Ovary (tissue), 9 donors: ENCODE measurements around the gene FAM83C. TPM values are rescaled to one million over a fixed set of nuclear protein-coding genes. Genes with fewer than 3 reads are reported as not detected.
A peak's percentile ranks its signal among the peaks of the same experiment; 100 is the strongest.

ENCODE experiments used
- DNase-seq, 5 donors: peaks; one replicate each; pipeline ENCODE4 v3.0.0-alpha.2; 2019 to 2020
- H3K27ac ChIP-seq, 2 donors: fragments of 200-600 bp; one replicate each; pipeline versions ENCODE4 v1.5.1 to v1.8.0; 2019 to 2022
- H3K27me3 ChIP-seq: fragments of 200-600 bp; one replicate; pipeline ENCODE4 v1.8.0; 2022
- H3K36me3 ChIP-seq: fragments of 200-600 bp; sonication (generic); one replicate; pipeline ENCODE4 v1.5.1; 2019
- H3K4me1 ChIP-seq: one replicate; pipeline ENCODE4 v1.8.1; 2013; ENCODE audit warnings: mild to moderate bottlenecking, moderate library complexity; ENCODE audit not compliant: insufficient read depth
- H3K4me3 ChIP-seq: fragments of 200-600 bp; sonication (generic); one replicate; pipeline ENCODE4 v1.5.1; 2017
- H3K9me3 ChIP-seq, 2 donors: fragments of 200-600 bp in 1 of 2; sonication (generic) in 1 of 2; one replicate each; pipeline versions ENCODE4 v1.5.1 to v1.8.1; 2013 to 2019; ENCODE audit warnings: mild to moderate bottlenecking in 1 of 2, moderate library complexity in 1 of 2
- EP300 ChIP-seq: sonication (generic); formaldehyde crosslinking; IDR thresholded peaks from one replicate; pipeline ENCODE4 v1.6.1; 2017; ENCODE audit warnings: antibody characterized with exemption
- POLR2A ChIP-seq: fragments of 450-650 bp; IDR thresholded peaks from one replicate; pipeline ENCODE4 v1.6.1; 2017; ENCODE audit warnings: antibody characterized with exemption, mild to moderate bottlenecking, moderate library complexity
- WGBS, 3 donors: extraction: QIAGEN DNeasy Blood & Tissue Kit in 1 of 3; methylation state at CpG; one replicate each; pipeline versions ENCODE4 v1.1.5 to v1.1.7; 2013 to 2017; 5-methylcytosine and 5-hydroxymethylcytosine counted together
- intact Hi-C, 4 donors: fragments of 100-400 bp; cut with DNase I; formaldehyde crosslinking; loops; one replicate each; pipeline versions ENCODE4 v1.11.0 to v1.15.1; 2022 to 2023
- polyA plus RNA-seq, 2 donors: library from polyadenylated mRNA; stranded (reverse); fragments of 200-250 nt in 1 of 2; fragments of 350-450 nt in 1 of 2; fragmentation: Illumina TruSeq in 1 of 2; extraction: RNeasy Lipid Tissue Mini Kit (QIAGEN cat#74804) in 1 of 2; gene quantifications; one replicate each; pipeline ENCODE4 v1.2.3, GENCODE V29; 2013 to 2014
- total RNA-seq, 7 donors: library from RNA; depleted of rRNA in 2 of 7; stranded (reverse); fragments of >200 nt in 2 of 7; fragmentation: NEBNext Ultra II Directional in 3 of 7; extraction: Animal tissue kit (Norgen Biotek cat#: 25700) in 3 of 7; gene quantifications; one replicate each; pipeline versions ENCODE4 v1.1.0 to v1.2.4, GENCODE V29; 2016 to 2023
- TF ChIP-seq, protein P1 (sequence below), 3 donors: fragments of 450-650 bp in 2 of 3; fragments of 200-600 bp in 1 of 3; IDR thresholded peaks; one replicate each; pipeline versions ENCODE4 v1.5.1 to v1.8.0; 2016 to 2022; ENCODE audit warnings: antibody characterized with exemption in 3 of 3, mild to moderate bottlenecking in 1 of 3
- donor health status: DM: no; HTN: no; CAD: no; lungs with moderate emphysema.
- donor health status: DM: no; HTN: no; CAD: no.
- donor health status: Bipolar disorder and iron deficiency.
- donor health status: DM: yes; HTN: yes; CAD: no.
- donor health status: DM: no; HTN: no; CAD: no.
- donor health status: DM: yes; HTN: yes; CAD: no.

FAM83C gene
- total and polyA plus RNA-seq, 9 donors = not detected

DNA sequence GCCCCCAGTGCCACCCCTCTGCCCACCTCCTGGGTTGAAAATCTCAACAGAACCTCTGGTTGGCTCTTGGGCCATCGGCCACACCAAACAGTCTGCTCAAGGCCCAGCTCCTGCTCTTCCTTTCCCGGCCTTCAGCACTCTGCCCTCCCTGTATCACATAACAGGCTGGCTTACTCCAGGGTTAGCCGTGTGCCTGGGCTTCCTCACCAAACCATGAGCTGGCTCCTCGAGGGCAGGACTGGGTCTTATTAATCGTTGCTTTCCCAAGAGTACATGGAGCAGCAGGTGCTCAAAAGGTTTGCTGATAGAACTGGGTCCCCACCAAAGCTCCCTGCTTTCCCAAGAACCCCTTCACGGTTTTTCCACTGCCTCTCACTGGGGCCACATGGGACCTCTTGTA lies 12.7 kb upstream of the FAM83C start:
- Histone ChIP-seq H3K27ac (no peak overlapping the region), H3K4me3 (no peak overlapping the region), H3K4me1 (no peaks in the 10 kb centered on the region), H3K9me3 (no peaks in the 10 kb centered on the region), H3K36me3 (no peaks in the 10 kb centered on the region), H3K27me3 (no peaks in the 10 kb centered on the region)
- DNase-seq = no peak
- 81 to 84% (median 84%) methylated on average over 6 of the region's 6 CpGs for WGBS, 3 donors
- intact Hi-C loops = loop anchor here (2.0 to 5.0 kb wide), 3 partner anchors 132 to 137 kb away; partner anchors contain the start of gene GDF5 (in 3 of the 4)
- TF ChIP-seq EP300 (no peak), POLR2A (no peak)
- TF ChIP-seq, protein P1, sequence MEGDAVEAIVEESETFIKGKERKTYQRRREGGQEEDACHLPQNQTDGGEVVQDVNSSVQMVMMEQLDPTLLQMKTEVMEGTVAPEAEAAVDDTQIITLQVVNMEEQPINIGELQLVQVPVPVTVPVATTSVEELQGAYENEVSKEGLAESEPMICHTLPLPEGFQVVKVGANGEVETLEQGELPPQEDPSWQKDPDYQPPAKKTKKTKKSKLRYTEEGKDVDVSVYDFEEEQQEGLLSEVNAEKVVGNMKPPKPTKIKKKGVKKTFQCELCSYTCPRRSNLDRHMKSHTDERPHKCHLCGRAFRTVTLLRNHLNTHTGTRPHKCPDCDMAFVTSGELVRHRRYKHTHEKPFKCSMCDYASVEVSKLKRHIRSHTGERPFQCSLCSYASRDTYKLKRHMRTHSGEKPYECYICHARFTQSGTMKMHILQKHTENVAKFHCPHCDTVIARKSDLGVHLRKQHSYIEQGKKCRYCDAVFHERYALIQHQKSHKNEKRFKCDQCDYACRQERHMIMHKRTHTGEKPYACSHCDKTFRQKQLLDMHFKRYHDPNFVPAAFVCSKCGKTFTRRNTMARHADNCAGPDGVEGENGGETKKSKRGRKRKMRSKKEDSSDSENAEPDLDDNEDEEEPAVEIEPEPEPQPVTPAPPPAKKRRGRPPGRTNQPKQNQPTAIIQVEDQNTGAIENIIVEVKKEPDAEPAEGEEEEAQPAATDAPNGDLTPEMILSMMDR (IDR thresholded peaks at IDR 0.05) = no peak

- TF ChIP-seq, protein P1 (IDR thresholded peaks at IDR 0.05) = peak; percentile 81 to 92 (median 85)
- TF ChIP-seq POLR2A = peak; percentile 20
- TF ChIP-seq EP300 = no peak
- intact Hi-C loops = loop anchor here (2.0 to 5.0 kb wide), 3 partner anchors 133 to 138 kb away; partner anchors contain the start of gene GDF5 (in 3 of the 4)
- Histone ChIP-seq H3K27me3 (no peaks in the 10 kb centered on the region), H3K9me3 (no peaks in the 10 kb centered on the region), H3K4me1 (no peaks in the 10 kb centered on the region), H3K36me3 (no peaks in the 10 kb centered on the region), H3K4me3 (no peak overlapping the region), H3K27ac (no peak overlapping the region)
- peak; percentile 71 to 84 (median 79) for DNase-seq
- WGBS, 3 donors = 25 to 27% (median 27%) methylated on average over 18 of the region's 18 CpGs
Observed at GRCh38 chr20:35303735-35304491, 11.7 kb upstream of the FAM83C start.

DNA sequence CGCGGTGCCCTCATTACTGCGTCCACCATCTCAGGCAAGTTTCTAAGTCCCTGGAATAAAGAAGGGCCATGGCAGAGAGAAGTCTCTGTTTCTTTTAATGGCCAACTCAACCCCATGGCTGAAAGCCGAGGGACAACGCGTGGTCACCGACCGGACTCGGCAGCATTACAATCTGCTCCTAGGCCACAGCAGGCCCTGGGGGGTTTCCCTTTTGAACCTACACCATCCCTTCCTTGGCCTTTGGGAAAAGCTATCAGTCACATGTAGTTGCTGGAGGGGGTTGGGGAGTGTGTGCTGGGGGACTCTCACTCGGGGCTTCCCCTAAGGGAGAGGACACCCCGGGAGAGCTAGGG lies 11.1 kb upstream of the FAM83C start:
- Histone ChIP-seq H3K27ac (no peak overlapping the region), H3K4me3 (no peak overlapping the region), H3K4me1 (no peaks in the 10 kb centered on the region), H3K27me3 (no peaks in the 10 kb centered on the region), H3K9me3 (no peaks in the 10 kb centered on the region), H3K36me3 (no peaks in the 10 kb centered on the region)
- intact Hi-C loops = loop anchor here in 2 of 4 donors (5.0 kb wide), 2 partner anchors 134 to 139 kb away; partner anchors contain the start of gene GDF5 (in 1 of the 2)
- DNase-seq = no peak
- WGBS, 3 donors = 74 to 82% (median 79%) methylated on average over 11 of the region's 11 CpGs
- TF ChIP-seq EP300 (no peak), POLR2A (no peak)
- TF ChIP-seq, protein P1 (IDR thresholded peaks at IDR 0.05) = no peak

GRCh38 chr20:35302421-35303335 lies 10.5 kb upstream of the FAM83C start:
- no peak for DNase-seq
- H3K9me3 ChIP-seq = no peaks in the 10 kb centered on the region
- H3K27me3 ChIP-seq = no peaks in the 10 kb centered on the region
- TF ChIP-seq EP300 (no peak), POLR2A (no peak)
- TF ChIP-seq, protein P1 (IDR thresholded peaks at IDR 0.05) = no peak
- no peak overlapping the region for H3K4me3 ChIP-seq
- H3K27ac ChIP-seq = no peak overlapping the region
- WGBS, 3 donors = 74 to 79% (median 75%) methylated on average over 6 of the region's 6 CpGs
- intact Hi-C loops = loop anchor here in 2 of 4 donors (5.0 kb wide), 2 partner anchors 135 to 140 kb away; partner anchors contain the start of gene GDF5 (in 1 of the 2)
- peaks cover 2% of the 10 kb centered on the region for H3K4me1 ChIP-seq
- H3K36me3 ChIP-seq = no peaks in the 10 kb centered on the region
